Keratinocyte (primary cell): ENCODE data around the gene CLEC16A. TPM values are rescaled to one million over a fixed set of nuclear protein-coding genes. Genes with fewer than 3 reads are reported as not detected.

ENCODE experiments used
- DNase-seq: peaks from one replicate; pipeline ENCODE4 v3.0.0-alpha.2; 2011; ENCODE audit warnings: low read depth, missing footprints, low spot score
- FAIRE-seq: peaks from 2 replicates; lab custom pipeline; 2011; peaks lifted over from hg19 to GRCh38; lab: Jason Lieb, UNC
- H2AFZ ChIP-seq: 2 replicates; pipeline ENCODE4 v1.6.0; 2012; ENCODE audit warnings: low read length, control low read depth, inconsistent platforms; ENCODE audit not compliant: control insufficient read depth
- H3K27ac ChIP-seq: 2 replicates; pipeline ENCODE4 v1.5.1; 2011; ENCODE audit warnings: low read length; ENCODE audit not compliant: control insufficient read depth, insufficient read depth
- H3K27me3 ChIP-seq: 3 replicates; pipeline ENCODE4 v1.6.0; 2011; ENCODE audit warnings: low read length; ENCODE audit not compliant: control insufficient read depth, insufficient read depth; ENCODE audit errors: extremely low read depth
- H3K36me3 ChIP-seq, 2 experiments: 2 replicates in 1 of 2; 3 replicates in 1 of 2; pipeline ENCODE4 v1.5.1; 2011; ENCODE audit warnings: low read length in 2 of 2, mild to moderate bottlenecking in 1 of 2; ENCODE audit not compliant: control insufficient read depth in 2 of 2, insufficient read depth in 2 of 2; ENCODE audit errors: extremely low read depth in 1 of 2
- H3K4me1 ChIP-seq: 3 replicates; pipeline ENCODE4 v1.5.1; 2011; ENCODE audit warnings: low read length; ENCODE audit not compliant: control insufficient read depth, insufficient read depth; ENCODE audit errors: extremely low read depth
- H3K4me2 ChIP-seq: 3 replicates; pipeline ENCODE4 v1.6.0; 2011; ENCODE audit warnings: low read depth, low read length; ENCODE audit not compliant: control insufficient read depth, insufficient read depth; ENCODE audit errors: extremely low read depth
- H3K4me3 ChIP-seq, 3 experiments: fragments of 200-600 bp in 1 of 3; sonication (generic) in 1 of 3; 2 replicates in 2 of 3; 3 replicates in 1 of 3; pipeline ENCODE4 v1.5.1; 2011 to 2016; ENCODE audit warnings: low read length in 3 of 3, mild to moderate bottlenecking in 3 of 3, control low read depth in 2 of 3, inconsistent platforms in 1 of 3, low read depth in 1 of 3, mixed read lengths in 1 of 3, mixed run types in 1 of 3, moderate library complexity in 1 of 3; ENCODE audit not compliant: control insufficient read depth in 2 of 3, insufficient read depth in 2 of 3; ENCODE audit errors: extremely low read depth in 1 of 3
- H3K79me2 ChIP-seq: 2 replicates; pipeline ENCODE4 v1.6.0; 2012; ENCODE audit warnings: low read length; ENCODE audit not compliant: control insufficient read depth, insufficient read depth
- H3K9ac ChIP-seq: 3 replicates; pipeline ENCODE4 v1.6.0; 2011; ENCODE audit warnings: low read length; ENCODE audit not compliant: control insufficient read depth, insufficient read depth; ENCODE audit errors: extremely low read depth
- H3K9me1 ChIP-seq: 3 replicates; pipeline ENCODE4 v1.6.0; 2011; ENCODE audit warnings: low read length; ENCODE audit not compliant: control insufficient read depth, insufficient read depth; ENCODE audit errors: extremely low read depth
- H3K9me3 ChIP-seq: 2 replicates; pipeline ENCODE4 v1.5.1; 2012; ENCODE audit warnings: low read depth, low read length; ENCODE audit not compliant: control insufficient read depth
- H4K20me1 ChIP-seq: 3 replicates; pipeline ENCODE4 v1.6.0; 2011; ENCODE audit warnings: low read length; ENCODE audit not compliant: control insufficient read depth, insufficient read depth; ENCODE audit errors: extremely low read depth
- EZH2 ChIP-seq: IDR thresholded peaks from one replicate; pipeline ENCODE4 v1.6.1; 2012; ENCODE audit warnings: inconsistent platforms, mild to moderate bottlenecking, low read length, moderate library complexity
- dilution Hi-C: fragments of 300-500 bp; cut with MboI; formaldehyde crosslinking; loops from one replicate; pipeline ENCODE4 v1.7.0; 2020; ENCODE audit warnings: low sequenced_read_pairs; ENCODE audit not compliant: extremely low pct_ligation_motif_present
- polyA plus RNA-seq, 5 experiments: library from polyadenylated mRNA; depleted of rRNA in 3 of 5; stranded (reverse) in 3 of 5; stranded (forward) in 1 of 5; unstranded in 1 of 5; fragments of >200 nt; gene quantifications; 1 replicate in 1 of 5; 2 replicates in 3 of 5; 3 replicates in 1 of 5; pipeline versions ENCODE4 v1.2.1 to v1.2.3, GENCODE V29; 2011 to 2012; ENCODE audit warnings: missing spikeins in 2 of 5, low read depth in 1 of 5, low replicate concordance in 1 of 5
- TF ChIP-seq, protein P1 (sequence below), 3 experiments: IDR thresholded peaks in 1 of 3; conservative IDR thresholded peaks in 1 of 3; optimal IDR thresholded peaks in 1 of 3; 2 replicates in 2 of 3; 3 replicates in 1 of 3; pipeline versions ENCODE3 to v1.5.1; 2011; ENCODE audit warnings: low read length in 3 of 3, mild to moderate bottlenecking in 3 of 3, moderate library complexity in 2 of 3, control low read depth in 1 of 3, inconsistent platforms in 1 of 3; ENCODE audit not compliant: insufficient read depth in 2 of 3; ENCODE audit errors: extremely low read depth in 1 of 3

CLEC16A gene
- polyA plus RNA-seq, 1 donor (not counting 4 experiments of a cell fraction or from before 2014, with no cell fraction given) = 9.5 TPM

DNA sequence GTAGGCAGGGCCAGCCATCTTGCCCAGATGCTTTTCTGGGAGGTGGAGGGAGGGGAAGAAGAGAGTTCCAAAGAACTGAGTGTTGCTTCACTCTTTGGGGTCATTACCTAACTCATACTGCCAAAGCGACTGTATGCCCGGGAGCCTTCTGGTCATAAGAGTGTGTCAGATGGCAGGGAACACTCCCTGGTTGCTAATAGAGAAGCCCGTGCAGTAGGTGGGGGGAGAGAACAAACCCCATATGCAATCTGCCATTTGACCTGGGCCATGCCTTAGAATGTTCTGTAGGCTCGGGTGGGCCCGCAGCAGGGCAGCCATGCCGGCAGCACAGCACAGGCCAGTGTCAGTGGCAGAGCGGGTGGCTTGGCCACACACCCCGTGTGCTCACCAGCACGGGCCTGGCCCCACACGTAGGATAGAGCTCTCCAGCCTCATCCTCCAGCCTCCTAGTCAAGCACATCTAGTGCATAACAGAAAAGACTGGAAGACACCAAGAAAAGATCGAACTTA, 191.2 kb downstream of the CLEC16A start:
- DNase-seq (no peak), FAIRE-seq (no peak)
- peaks cover 4% of the 10 kb centered on the region for H3K9me1 ChIP-seq
- H2AFZ ChIP-seq = no peak overlapping the region
- H3K4me2 ChIP-seq = no peak overlapping the region
- no peak for TF ChIP-seq EZH2
- TF ChIP-seq, protein P1, sequence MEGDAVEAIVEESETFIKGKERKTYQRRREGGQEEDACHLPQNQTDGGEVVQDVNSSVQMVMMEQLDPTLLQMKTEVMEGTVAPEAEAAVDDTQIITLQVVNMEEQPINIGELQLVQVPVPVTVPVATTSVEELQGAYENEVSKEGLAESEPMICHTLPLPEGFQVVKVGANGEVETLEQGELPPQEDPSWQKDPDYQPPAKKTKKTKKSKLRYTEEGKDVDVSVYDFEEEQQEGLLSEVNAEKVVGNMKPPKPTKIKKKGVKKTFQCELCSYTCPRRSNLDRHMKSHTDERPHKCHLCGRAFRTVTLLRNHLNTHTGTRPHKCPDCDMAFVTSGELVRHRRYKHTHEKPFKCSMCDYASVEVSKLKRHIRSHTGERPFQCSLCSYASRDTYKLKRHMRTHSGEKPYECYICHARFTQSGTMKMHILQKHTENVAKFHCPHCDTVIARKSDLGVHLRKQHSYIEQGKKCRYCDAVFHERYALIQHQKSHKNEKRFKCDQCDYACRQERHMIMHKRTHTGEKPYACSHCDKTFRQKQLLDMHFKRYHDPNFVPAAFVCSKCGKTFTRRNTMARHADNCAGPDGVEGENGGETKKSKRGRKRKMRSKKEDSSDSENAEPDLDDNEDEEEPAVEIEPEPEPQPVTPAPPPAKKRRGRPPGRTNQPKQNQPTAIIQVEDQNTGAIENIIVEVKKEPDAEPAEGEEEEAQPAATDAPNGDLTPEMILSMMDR (optimal IDR thresholded peaks at IDR 0.05 in 1 of 3, IDR thresholded peaks at IDR 0.05 in 1 of 3, conservative IDR thresholded peaks at IDR 0.05 in 1 of 3; ENCODE audit: extremely low read depth in 1 of 3, insufficient read depth in 2 of 3, low read length in 3 of 3) = no peak
- no peaks in the 10 kb centered on the region for H3K36me3 ChIP-seq
- no peaks in the 10 kb centered on the region for H3K9me3 ChIP-seq
- no peak overlapping the region for H3K4me3 ChIP-seq
- peak overlapping the region; percentile 6 for H3K27ac ChIP-seq
- H3K4me1 ChIP-seq = peaks cover 39% of the 10 kb centered on the region
- no peaks in the 10 kb centered on the region for H4K20me1 ChIP-seq
- H3K79me2 ChIP-seq = no peaks in the 10 kb centered on the region
- no peaks in the 10 kb centered on the region for H3K27me3 ChIP-seq
- no peak overlapping the region for H3K9ac ChIP-seq
- dilution Hi-C loops = no loop called here

DNA sequence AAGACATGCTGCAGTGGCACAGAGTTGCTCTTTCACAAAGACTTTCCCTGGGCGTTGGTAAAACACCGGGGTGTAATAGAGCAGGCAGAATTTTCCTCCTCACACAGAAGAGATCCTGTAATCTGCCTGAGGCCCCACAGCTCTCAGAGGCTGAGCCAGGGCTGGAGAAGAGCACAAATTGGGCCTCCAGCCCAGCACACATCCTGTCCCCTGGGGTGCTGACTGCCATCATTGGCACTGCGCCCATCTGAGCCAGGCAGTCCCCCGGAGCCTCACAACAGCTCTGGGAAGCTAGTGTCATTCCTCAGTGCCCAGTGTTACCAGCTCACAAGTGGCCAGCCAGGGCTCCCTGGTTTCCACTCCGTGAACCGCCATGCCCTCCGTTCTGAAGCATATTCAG, 192.2 kb downstream of the CLEC16A start:
- no peak overlapping the region for H3K4me3 ChIP-seq
- H3K36me3 ChIP-seq = no peaks in the 10 kb centered on the region
- H3K4me2 ChIP-seq = no peak overlapping the region
- no peak overlapping the region for H3K27ac ChIP-seq
- FAIRE-seq (no peak), DNase-seq (no peak)
- dilution Hi-C loops = no loop called here
- peaks cover 39% of the 10 kb centered on the region for H3K4me1 ChIP-seq
- no peak for TF ChIP-seq EZH2
- TF ChIP-seq, protein P1 (optimal IDR thresholded peaks at IDR 0.05 in 1 of 3, IDR thresholded peaks at IDR 0.05 in 1 of 3, conservative IDR thresholded peaks at IDR 0.05 in 1 of 3; ENCODE audit: extremely low read depth in 1 of 3, insufficient read depth in 2 of 3, low read length in 3 of 3) = no peak
- peaks cover 4% of the 10 kb centered on the region for H3K9me1 ChIP-seq
- no peaks in the 10 kb centered on the region for H3K27me3 ChIP-seq
- H2AFZ ChIP-seq = no peak overlapping the region
- no peaks in the 10 kb centered on the region for H4K20me1 ChIP-seq
- no peak overlapping the region for H3K9ac ChIP-seq
- H3K79me2 ChIP-seq = no peaks in the 10 kb centered on the region
- no peaks in the 10 kb centered on the region for H3K9me3 ChIP-seq
